ENCODE results near the gene ELFN2. TPM values are rescaled to one million over a fixed set of nuclear protein-coding genes. Genes with fewer than 3 reads are reported as not detected.
A peak's percentile ranks its signal among the peaks of the same experiment; 100 is the strongest.

Gene ELFN2
- total RNA-seq, 2 experiments from 2014 or later = 0.63 to 1.8 TPM

- H3K4me3 ChIP-seq (ENCODE audit: low read depth, low read length, poor library complexity, severe bottlenecking) = no peak overlapping the region
- CTCF ChIA-PET (ENCODE audit: unreplicated experiment) = no interaction called here
- H3K36me3 ChIP-seq (ENCODE audit: insufficient read depth, low read length) = peaks cover 93% of the 10 kb centered on the region
- H3K4me2 ChIP-seq (ENCODE audit: low read length) = no peak overlapping the region
- H3K9me3 ChIP-seq (ENCODE audit: low read length) = no peaks in the 10 kb centered on the region
- no peaks in the 10 kb centered on the region for H4K20me1 ChIP-seq (ENCODE audit: insufficient read depth, low read length)
- peak overlapping the region; percentile 95 for H3K27ac ChIP-seq (ENCODE audit: low read depth, low read length, poor library complexity, severe bottlenecking)
- H3K4me1 ChIP-seq (ENCODE audit: insufficient read depth, low read length, poor library complexity, severe bottlenecking) = peaks cover 72% of the 10 kb centered on the region
- intact Hi-C loops (cut with micrococcal nuclease; ENCODE audit: unreplicated experiment) = no loop called here
- BruUV-seq (replicated peaks) = TSS peak; percentile 26
- H3K9me2 ChIP-seq (ENCODE audit: insufficient read depth, low read length) = no peaks in the 10 kb centered on the region
- TF ChIP-seq EZH2phosphoT487 (IDR thresholded peaks at IDR 0.05; ENCODE audit: borderline replicate concordance, low read depth, low read length) (no peak), CTCF (conservative IDR thresholded peaks at IDR 0.05; ENCODE audit: low read length) (no peak)
- DNase-seq (ENCODE audit: low spot score) = no peak
- no peak overlapping the region for H2AFZ ChIP-seq (ENCODE audit: low read length)
- POLR2A ChIA-PET = no interaction called here
- peaks cover 6% of the 10 kb centered on the region; the same call in 1 of the 2 replicates for H3K79me2 ChIP-seq (ENCODE audit: insufficient read depth, low read depth, low read length)
Measured at GRCh38 chr22:37474447-37475090, 47.3 kb upstream of the ELFN2 start.

- Histone ChIP-seq H3K9me2 (ENCODE audit: insufficient read depth, low read length) (no peaks in the 10 kb centered on the region), H2AFZ (ENCODE audit: low read length) (no peak overlapping the region), H3K4me1 (ENCODE audit: insufficient read depth, low read length, poor library complexity, severe bottlenecking) (peaks cover 62% of the 10 kb centered on the region), H3K4me2 (ENCODE audit: low read length) (no peak overlapping the region), H4K20me1 (ENCODE audit: insufficient read depth, low read length) (no peaks in the 10 kb centered on the region), H3K9me3 (ENCODE audit: low read length) (no peaks in the 10 kb centered on the region), H3K27ac (ENCODE audit: low read depth, low read length, poor library complexity, severe bottlenecking) (peak overlapping the region; percentile 95), H3K4me3 (ENCODE audit: low read depth, low read length, poor library complexity, severe bottlenecking) (no peak overlapping the region), H3K79me2 (ENCODE audit: insufficient read depth, low read depth, low read length) (peaks cover 5% of the 10 kb centered on the region; the same call in 1 of the 2 replicates), H3K36me3 (ENCODE audit: insufficient read depth, low read length) (peaks cover 94% of the 10 kb centered on the region)
- DNase-seq (ENCODE audit: low spot score) = no peak
- TF ChIP-seq EZH2phosphoT487 (IDR thresholded peaks at IDR 0.05; ENCODE audit: borderline replicate concordance, low read depth, low read length) (no peak), CTCF (conservative IDR thresholded peaks at IDR 0.05; ENCODE audit: low read length) (no peak)
- ChIA-PET POLR2A (interaction anchor here (0.5 to 1.4 kb wide), 3 partner anchors 13 to 254 kb away, joined by 3 to 4 read pairs (median 4); partner anchors contain the start of gene MFNG), CTCF (ENCODE audit: unreplicated experiment) (interaction anchor here (0.5 kb wide), 1 partner anchor 26 kb away, joined by 5 read pairs; no protein-coding TSS in a partner anchor)
- no TSS peak for BruUV-seq (replicated peaks)
- intact Hi-C loops (cut with micrococcal nuclease; ENCODE audit: unreplicated experiment) = no loop called here
Measured at GRCh38 chr22:37473437-37473946, 46.2 kb upstream of the ELFN2 start.

Data from OCI-LY7 (cell line).